GM18873 (cell line): ENCODE results near the gene LDLRAD2.
"Not testable (repeated sequence)": the region's sequence is repeated elsewhere in the genome, so short reads cannot be mapped to it uniquely, and the experiment has no call there.

Experiments
- ATAC-seq: cut with Tn5 transposase; IDR thresholded peaks from one replicate; pipeline ENCODE4 v1.9.1; 2021; ENCODE audit warnings: mild to moderate bottlenecking, moderate library complexity, moderate number of reproducible peaks; ENCODE audit not compliant: unreplicated experiment, low FRiP score

LDLRAD2 gene

GRCh38 chr1:21823980-21824702 lies 12.1 kb downstream of the LDLRAD2 start:
- ATAC-seq, result no peak

GRCh38 chr1:21824926-21825325 lies 12.9 kb downstream of the LDLRAD2 start:
- no peak for ATAC-seq

GRCh38 chr1:21825393-21825792 lies 13.3 kb downstream of the LDLRAD2 start:
- ATAC-seq, result no peak

DNA sequence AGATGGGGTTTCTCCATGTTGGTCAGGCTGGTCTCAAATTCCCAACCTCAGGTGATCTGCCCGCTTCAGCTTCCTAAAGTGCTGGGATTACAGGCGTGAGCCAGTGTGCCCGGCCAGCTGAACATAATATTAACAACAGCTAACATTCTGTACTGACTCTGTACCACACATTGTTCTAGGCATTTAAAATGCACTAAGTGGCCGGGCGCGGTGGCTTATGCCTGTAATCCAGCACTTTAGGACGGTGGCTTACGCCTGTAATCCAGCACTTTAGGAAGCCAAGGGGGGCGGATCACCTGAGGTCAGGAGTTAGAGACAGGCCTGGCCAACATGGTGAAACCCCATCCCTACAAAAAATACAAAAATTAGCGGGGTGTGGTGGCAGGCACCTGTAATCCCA lies 14.6 kb downstream of the LDLRAD2 start:
- not testable (repeated sequence) for ATAC-seq

DNA sequence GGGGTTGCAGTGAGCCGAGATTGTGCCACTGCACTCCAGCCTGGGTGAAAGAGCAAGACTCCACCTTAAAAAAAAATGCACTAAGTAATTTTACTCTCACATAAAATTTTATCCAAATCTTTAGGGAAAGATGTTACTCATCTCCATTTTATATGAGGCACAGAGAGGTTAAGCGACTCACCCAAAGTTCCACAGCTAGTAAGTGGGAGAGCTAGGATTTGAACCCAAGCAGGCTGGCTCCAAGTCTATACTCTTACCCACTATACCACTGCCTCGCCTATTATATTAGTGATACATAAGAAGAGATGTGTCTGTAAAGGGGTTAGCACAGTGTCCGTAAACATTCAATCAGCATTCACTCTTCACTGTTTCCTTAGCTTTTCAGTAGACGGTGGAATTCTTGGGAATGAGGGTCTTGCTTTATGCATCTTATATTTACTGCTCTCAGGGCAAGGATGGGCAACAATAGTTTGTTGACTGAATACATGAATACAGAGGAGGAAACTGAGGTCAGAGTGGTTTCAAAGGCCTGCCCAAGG lies 15.1 kb downstream of the LDLRAD2 start:
- ATAC-seq, result no peak

GRCh38 chr1:21828075-21828474 lies 16.0 kb downstream of the LDLRAD2 start:
- ATAC-seq, result no peak

GRCh38 chr1:21828506-21829210 lies 16.6 kb downstream of the LDLRAD2 start:
- ATAC-seq, result no peak

- ATAC-seq, result no peak
Observed at GRCh38 chr1:21829294-21829693, 17.2 kb downstream of the LDLRAD2 start.

GRCh38 chr1:21830792-21831453 lies 18.9 kb downstream of the LDLRAD2 start:
- ATAC-seq, result no peak

GRCh38 chr1:21831454-21831970 lies 19.4 kb downstream of the LDLRAD2 start:
- ATAC-seq, result no peak

DNA sequence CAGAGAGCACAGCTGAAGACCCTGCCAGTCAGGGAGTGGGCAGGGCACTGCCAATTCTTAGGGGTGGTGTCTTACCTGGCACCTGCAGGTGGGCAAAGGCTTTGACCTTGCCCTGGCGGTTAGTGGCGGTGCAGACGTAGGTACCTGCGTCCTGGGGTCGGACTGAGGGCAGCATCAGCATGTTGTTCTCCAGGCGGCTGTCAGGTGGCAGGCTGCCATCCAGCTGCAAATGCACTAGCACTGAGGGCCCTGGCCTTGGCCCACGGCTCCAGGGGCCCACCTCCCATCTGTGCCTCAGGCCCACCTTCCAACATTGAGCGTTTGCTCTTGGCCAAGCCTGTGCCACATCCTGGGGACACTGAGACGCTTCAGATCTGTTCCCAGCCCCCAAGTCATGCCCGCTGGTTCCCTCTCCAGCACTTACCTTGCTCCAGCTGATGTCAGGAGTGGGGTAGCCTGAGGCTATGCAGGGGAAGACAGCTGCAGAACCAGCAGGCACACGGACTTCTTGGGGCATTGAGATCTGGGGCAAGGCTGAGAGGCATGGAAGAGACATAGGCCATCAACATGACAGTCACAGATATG lies 21.4 kb downstream of the LDLRAD2 start:
- no peak for ATAC-seq

- no peak for ATAC-seq
Observed at GRCh38 chr1:21834094-21834493, 22.0 kb downstream of the LDLRAD2 start.

DNA sequence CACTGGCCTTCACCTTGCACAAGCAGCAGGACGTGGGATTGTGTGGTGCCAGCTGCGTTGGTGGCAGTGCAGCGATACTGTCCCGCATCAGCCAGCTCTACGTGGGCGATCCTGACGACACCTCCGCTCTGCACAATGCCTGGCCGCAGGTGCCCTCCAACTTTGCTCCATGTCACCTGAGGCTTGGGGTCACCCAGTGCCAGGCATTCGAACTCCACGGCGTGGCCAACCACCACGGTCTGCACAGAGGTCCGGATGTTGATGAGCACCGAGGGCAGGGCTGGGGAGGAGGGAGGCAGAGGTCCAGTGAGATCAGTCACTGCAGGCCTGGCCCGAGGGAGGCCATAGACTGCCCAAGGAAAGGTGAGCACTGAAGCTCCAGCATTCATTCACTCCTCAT lies 22.6 kb downstream of the LDLRAD2 start:
- no peak for ATAC-seq

- no peak for ATAC-seq
Observed at GRCh38 chr1:21836010-21836409, 23.9 kb downstream of the LDLRAD2 start.

DNA sequence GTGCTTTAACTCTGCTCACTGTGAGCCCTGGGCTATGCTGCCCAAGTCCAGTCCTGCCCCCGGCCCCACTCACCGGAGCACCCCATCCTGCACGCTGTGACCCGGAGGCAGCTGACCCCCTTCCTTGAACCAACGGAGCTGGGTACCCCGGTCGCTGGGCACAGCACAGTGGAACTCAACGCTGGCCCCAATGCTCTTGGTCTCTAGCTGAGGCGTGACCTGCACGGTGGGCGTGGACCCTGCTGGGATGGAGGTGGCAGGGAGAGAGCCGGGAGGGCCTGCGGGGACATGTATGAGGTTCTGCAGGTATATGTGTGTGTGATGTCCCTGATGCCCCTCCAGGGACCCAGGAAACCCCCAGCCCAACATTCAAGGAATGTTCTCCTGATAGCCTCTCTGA lies 24.7 kb downstream of the LDLRAD2 start:
- no peak for ATAC-seq

DNA sequence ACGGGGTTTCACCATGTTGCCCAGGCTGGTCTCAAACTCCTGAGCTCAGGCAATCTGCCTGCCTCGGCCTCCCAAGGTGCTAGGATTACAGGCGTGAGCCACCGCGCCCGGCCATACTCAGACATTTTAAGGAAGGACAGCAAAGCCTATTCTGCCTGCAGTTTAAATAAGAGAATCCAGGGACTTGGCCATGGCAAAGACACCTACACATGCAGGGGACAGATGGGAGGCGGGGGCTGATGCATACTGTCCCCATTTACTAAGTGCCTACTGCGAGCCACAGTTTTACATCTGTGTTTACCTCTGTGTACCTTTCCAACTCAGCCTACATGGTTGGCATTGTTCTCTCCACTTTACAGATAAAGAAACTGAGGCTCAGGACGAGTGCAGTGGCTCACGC lies 25.4 kb downstream of the LDLRAD2 start:
- no peak for ATAC-seq

DNA sequence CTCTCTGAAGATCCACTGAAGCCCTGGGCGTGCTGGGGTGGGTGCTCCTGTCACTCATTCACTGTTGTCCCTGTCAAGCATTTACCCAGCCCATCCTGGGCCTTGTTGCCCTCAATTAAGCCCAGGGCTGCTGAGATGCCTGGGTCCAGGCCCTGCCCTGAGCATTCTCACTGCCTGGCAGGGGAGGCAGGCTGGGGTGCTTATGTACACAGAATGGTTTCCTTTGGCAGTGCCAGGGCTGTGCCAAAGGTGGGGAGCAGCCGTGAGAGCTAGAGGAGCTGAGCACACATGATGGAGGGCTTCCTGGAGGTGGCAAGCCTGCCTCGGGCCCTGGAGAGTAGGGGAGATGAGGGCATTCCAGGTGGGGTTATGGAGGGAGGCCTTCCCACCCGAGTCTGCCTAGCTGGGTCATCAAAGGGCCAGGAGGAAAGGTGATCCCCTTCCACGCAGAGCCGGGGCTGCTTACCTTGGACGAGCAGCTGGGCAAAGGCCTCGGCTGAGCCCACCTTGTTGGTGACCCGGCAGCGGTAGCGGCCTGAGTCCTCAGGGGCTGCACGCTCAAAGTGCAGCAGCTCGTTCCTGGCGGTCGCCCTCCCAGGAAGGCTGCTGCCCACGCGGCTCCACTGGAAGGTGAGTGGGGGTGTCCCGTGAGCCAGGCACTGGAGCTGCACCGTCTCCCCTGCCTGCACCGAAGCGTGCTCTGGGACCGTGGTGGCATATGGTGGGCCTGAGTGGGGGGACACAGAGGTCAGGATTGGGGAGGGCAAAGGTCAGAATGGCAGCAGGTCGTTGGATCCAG lies 26.5 kb downstream of the LDLRAD2 start:
- no peak for ATAC-seq

DNA sequence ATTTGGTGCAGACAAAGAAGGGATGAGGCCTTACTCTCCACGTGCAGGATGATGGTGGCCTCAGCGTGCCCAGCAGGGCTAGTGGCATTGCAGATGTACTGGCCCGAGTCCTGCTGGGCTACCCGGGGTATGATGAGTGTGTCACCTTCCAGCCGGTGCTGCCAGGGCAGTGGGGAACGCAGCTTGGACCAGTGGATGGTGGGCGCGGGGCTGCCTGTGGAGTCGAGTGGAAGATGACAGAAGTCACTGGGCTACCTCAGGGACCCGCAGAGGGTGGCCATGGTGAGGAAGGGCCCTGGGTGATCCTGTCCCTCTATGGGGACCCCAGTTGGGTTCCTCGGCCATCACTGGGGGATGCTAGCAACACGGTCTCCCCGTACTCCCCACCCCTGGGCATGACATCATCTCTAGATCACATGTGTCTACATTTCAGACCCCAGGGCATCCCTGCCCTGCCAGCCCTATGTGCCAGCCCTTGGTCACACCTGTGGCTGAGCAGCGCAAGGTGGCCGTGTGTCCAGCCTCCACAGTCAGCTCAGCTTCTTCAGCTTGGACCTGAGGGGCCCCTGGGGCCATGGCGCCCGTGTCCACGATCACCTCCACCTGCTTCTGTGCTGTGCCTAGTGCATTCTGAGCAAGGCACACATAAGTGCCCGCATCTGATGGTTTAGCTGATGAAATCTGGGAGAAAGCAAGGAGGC lies 27.4 kb downstream of the LDLRAD2 start:
- ATAC-seq, result no peak

- ATAC-seq, result no peak
Observed at GRCh38 chr1:21840981-21841380, 28.9 kb downstream of the LDLRAD2 start.
